ENCODE results near the gene PRKCA.

- TF ChIP-seq CTCF (IDR thresholded peaks at IDR 0.05; ENCODE audit: low read depth, low read length) (no peak), POLR2A (IDR thresholded peaks at IDR 0.05; ENCODE audit: extremely low read depth, insufficient read length) (no peak), MYC (IDR thresholded peaks at IDR 0.05; ENCODE audit: low read depth, low read length) (no peak), MAX (IDR thresholded peaks at IDR 0.05; ENCODE audit: low read depth, low read length) (no peak)
Observed at GRCh38 chr17:66764506-66764905, 462.1 kb downstream of the PRKCA start.

All from NB4 (cell line).